ENCODE results near the gene FHIP1B.
"Not testable (repeated sequence)": the region's sequence is repeated elsewhere in the genome, so short reads cannot be mapped to it uniquely, and the experiment has no call there.

Gene FHIP1B

GRCh38 chr11:6234387-6235107 lies at the start of gene FHIP1B:
Gene FHIP1B (minus strand): TSS chr11:6234636. CDS start chr11:6224516, 10,120 bp downstream.
- no peaks in the 10 kb centered on the region for H3K9me3 Mint-ChIP-seq
- ATAC-seq = peak; percentile 94
- H3K4me3 Mint-ChIP-seq = peak within 1 kb of the TSS; percentile 93
- peak; percentile 98 for DNase-seq
- peak within 1 kb of the TSS; percentile 88 for H3K27ac Mint-ChIP-seq
- no peaks in the 10 kb centered on the region for H3K36me3 Mint-ChIP-seq (ENCODE audit: low read depth)
- peaks cover 41% of the 10 kb centered on the region for H3K4me1 Mint-ChIP-seq
- no peaks in the 10 kb centered on the region for H3K27me3 Mint-ChIP-seq

- Mint-ChIP-seq H3K27ac (no peak overlapping the region), H3K4me1 (no peaks in the 10 kb centered on the region), H3K4me3 (no peak overlapping the region), H3K27me3 (peaks cover 36% of the 10 kb centered on the region), H3K9me3 (no peaks in the 10 kb centered on the region), H3K36me3 (ENCODE audit: low read depth) (no peaks in the 10 kb centered on the region)
- DNase-seq = no peak
- no peak for ATAC-seq
Measured at GRCh38 chr11:6283453-6284023, 49.1 kb upstream of the FHIP1B start.

GRCh38 chr11:6280809-6281208 lies 46.4 kb upstream of the FHIP1B start:
- H3K4me3 Mint-ChIP-seq; ATAC-seq; H3K27ac Mint-ChIP-seq; H3K36me3 Mint-ChIP-seq (ENCODE audit: low read depth); H3K4me1 Mint-ChIP-seq; DNase-seq; H3K9me3 Mint-ChIP-seq: not testable (repeated sequence)
- H3K27me3 Mint-ChIP-seq = peaks cover 43% of the 10 kb centered on the region

- peaks cover 26% of the 10 kb centered on the region for H3K27me3 Mint-ChIP-seq
- DNase-seq = no peak
- no peak overlapping the region for H3K4me3 Mint-ChIP-seq
- ATAC-seq = no peak
- H3K36me3 Mint-ChIP-seq (ENCODE audit: low read depth) = no peaks in the 10 kb centered on the region
- H3K27ac Mint-ChIP-seq = no peak overlapping the region
- H3K9me3 Mint-ChIP-seq = no peaks in the 10 kb centered on the region
- no peaks in the 10 kb centered on the region for H3K4me1 Mint-ChIP-seq
Measured at GRCh38 chr11:6273188-6273587, 38.8 kb upstream of the FHIP1B start.

- no peak for DNase-seq
- ATAC-seq = no peak
- Mint-ChIP-seq H3K27ac (no peak overlapping the region), H3K9me3 (no peaks in the 10 kb centered on the region), H3K4me1 (no peaks in the 10 kb centered on the region), H3K4me3 (no peak overlapping the region), H3K27me3 (peaks cover 17% of the 10 kb centered on the region), H3K36me3 (ENCODE audit: low read depth) (no peaks in the 10 kb centered on the region)
Measured at GRCh38 chr11:6271598-6271997, 37.2 kb upstream of the FHIP1B start.

GRCh38 chr11:6270584-6271246 lies 36.3 kb upstream of the FHIP1B start:
- Mint-ChIP-seq H3K4me1 (no peaks in the 10 kb centered on the region), H3K4me3 (no peak overlapping the region), H3K36me3 (ENCODE audit: low read depth) (no peaks in the 10 kb centered on the region), H3K27ac (no peak overlapping the region), H3K27me3 (peaks cover 20% of the 10 kb centered on the region), H3K9me3 (no peaks in the 10 kb centered on the region)
- no peak for ATAC-seq
- no peak for DNase-seq

- no peaks in the 10 kb centered on the region for H3K4me1 Mint-ChIP-seq
- DNase-seq (no peak), ATAC-seq (no peak)
- H3K36me3 Mint-ChIP-seq (ENCODE audit: low read depth) = no peaks in the 10 kb centered on the region
- no peak overlapping the region for H3K4me3 Mint-ChIP-seq
- H3K9me3 Mint-ChIP-seq = no peaks in the 10 kb centered on the region
- no peak overlapping the region for H3K27ac Mint-ChIP-seq
- peaks cover 19% of the 10 kb centered on the region for H3K27me3 Mint-ChIP-seq
Measured at GRCh38 chr11:6269994-6270393, 35.6 kb upstream of the FHIP1B start.

GRCh38 chr11:6268820-6269219 lies 34.4 kb upstream of the FHIP1B start:
- H3K27me3 Mint-ChIP-seq = peaks cover 24% of the 10 kb centered on the region
- ATAC-seq (no peak), DNase-seq (no peak)
- no peaks in the 10 kb centered on the region for H3K9me3 Mint-ChIP-seq
- no peaks in the 10 kb centered on the region for H3K36me3 Mint-ChIP-seq (ENCODE audit: low read depth)
- H3K4me1 Mint-ChIP-seq = no peaks in the 10 kb centered on the region
- no peak overlapping the region for H3K4me3 Mint-ChIP-seq
- no peak overlapping the region for H3K27ac Mint-ChIP-seq

GRCh38 chr11:6263662-6264061 lies 29.2 kb upstream of the FHIP1B start:
- H3K27ac Mint-ChIP-seq = no peak overlapping the region
- DNase-seq (no peak), ATAC-seq (no peak)
- H3K4me3 Mint-ChIP-seq = no peak overlapping the region
- H3K4me1 Mint-ChIP-seq = no peaks in the 10 kb centered on the region
- H3K9me3 Mint-ChIP-seq = no peaks in the 10 kb centered on the region
- H3K36me3 Mint-ChIP-seq (ENCODE audit: low read depth) = no peaks in the 10 kb centered on the region
- H3K27me3 Mint-ChIP-seq = peaks cover 30% of the 10 kb centered on the region

GRCh38 chr11:6260207-6260726 lies 25.8 kb upstream of the FHIP1B start:
- ATAC-seq (no peak), DNase-seq (no peak)
- no peak overlapping the region for H3K4me3 Mint-ChIP-seq
- no peaks in the 10 kb centered on the region for H3K36me3 Mint-ChIP-seq (ENCODE audit: low read depth)
- no peak overlapping the region for H3K27ac Mint-ChIP-seq
- peaks cover 28% of the 10 kb centered on the region for H3K27me3 Mint-ChIP-seq
- no peaks in the 10 kb centered on the region for H3K9me3 Mint-ChIP-seq
- no peaks in the 10 kb centered on the region for H3K4me1 Mint-ChIP-seq

GRCh38 chr11:6258571-6259081 lies 24.2 kb upstream of the FHIP1B start:
- ATAC-seq (peak; percentile 20), DNase-seq (peak; percentile 17)
- H3K4me1 Mint-ChIP-seq = no peaks in the 10 kb centered on the region
- no peak overlapping the region for H3K27ac Mint-ChIP-seq
- no peak overlapping the region for H3K4me3 Mint-ChIP-seq
- H3K36me3 Mint-ChIP-seq (ENCODE audit: low read depth) = no peaks in the 10 kb centered on the region
- no peaks in the 10 kb centered on the region for H3K9me3 Mint-ChIP-seq
- H3K27me3 Mint-ChIP-seq = peaks cover 14% of the 10 kb centered on the region

- peaks cover 14% of the 10 kb centered on the region for H3K27me3 Mint-ChIP-seq
- H3K36me3 Mint-ChIP-seq (ENCODE audit: low read depth) = no peaks in the 10 kb centered on the region
Measured at GRCh38 chr11:6258141-6258540, 23.7 kb upstream of the FHIP1B start.

GRCh38 chr11:6253197-6253596 lies 18.8 kb upstream of the FHIP1B start:
- Mint-ChIP-seq H3K27me3 (peaks cover 2% of the 10 kb centered on the region), H3K27ac (no peak overlapping the region), H3K4me3 (no peak overlapping the region), H3K4me1 (no peaks in the 10 kb centered on the region), H3K9me3 (no peaks in the 10 kb centered on the region), H3K36me3 (ENCODE audit: low read depth) (no peaks in the 10 kb centered on the region)
- peak; percentile 36 for ATAC-seq
- no peak for DNase-seq

More at GRCh38 chr11:6258141-6258540, 23.7 kb upstream of the FHIP1B start:
- no peak for DNase-seq
- Mint-ChIP-seq H3K4me1 (no peaks in the 10 kb centered on the region), H3K27ac (no peak overlapping the region), H3K4me3 (no peak overlapping the region), H3K9me3 (no peaks in the 10 kb centered on the region)
- ATAC-seq = no peak

GRCh38 chr11:6251990-6252473 lies 17.6 kb upstream of the FHIP1B start:
- Mint-ChIP-seq H3K9me3 (no peaks in the 10 kb centered on the region), H3K36me3 (ENCODE audit: low read depth) (no peaks in the 10 kb centered on the region), H3K27me3 (no peaks in the 10 kb centered on the region), H3K27ac (no peak overlapping the region), H3K4me1 (no peaks in the 10 kb centered on the region), H3K4me3 (no peak overlapping the region)
- DNase-seq (no peak), ATAC-seq (no peak)

All from activated naive CD8-positive, alpha-beta T cell treated with anti-CD3 and anti-CD28 coated beads, Interleukin-2, amount 50 U/mL, for 24 hours (primary cell).